Neural cell (in vitro differentiated cells): ENCODE results near the gene MCC.

Experiments
- CTCF ChIP-seq: fragments of 450-650 bp; IDR thresholded peaks from 2 replicates; pipeline ENCODE4 v1.5.1; 2014; ENCODE audit warnings: antibody characterized with exemption, mild to moderate bottlenecking, moderate library complexity; ENCODE audit not compliant: poor library complexity, severe bottlenecking
- EP300 ChIP-seq: fragments of 450-650 bp; conservative IDR thresholded peaks from 2 replicates; pipeline ENCODE4 v1.6.1; 2014; ENCODE audit warnings: antibody characterized with exemption, mild to moderate bottlenecking, moderate library complexity; ENCODE audit not compliant: poor library complexity, severe bottlenecking
- EZH2 ChIP-seq: fragments of 200-600, 300-800 bp; shearing (Covaris generic), sonication (generic); IDR thresholded peaks from 2 replicates; pipeline ENCODE4 v1.6.1; 2014; ENCODE audit warnings: antibody characterized with exemption, low read length, borderline replicate concordance, mild to moderate bottlenecking; ENCODE audit not compliant: insufficient read depth, poor library complexity, severe bottlenecking
- TAF1 ChIP-seq: IDR thresholded peaks from 2 replicates; pipeline ENCODE4 v1.6.1; 2012; ENCODE audit warnings: low read depth
- TF ChIP-seq, protein P1 (sequence below): IDR thresholded peaks from 2 replicates; pipeline ENCODE4 v1.6.1; 2012; ENCODE audit warnings: borderline replicate concordance

DNA sequence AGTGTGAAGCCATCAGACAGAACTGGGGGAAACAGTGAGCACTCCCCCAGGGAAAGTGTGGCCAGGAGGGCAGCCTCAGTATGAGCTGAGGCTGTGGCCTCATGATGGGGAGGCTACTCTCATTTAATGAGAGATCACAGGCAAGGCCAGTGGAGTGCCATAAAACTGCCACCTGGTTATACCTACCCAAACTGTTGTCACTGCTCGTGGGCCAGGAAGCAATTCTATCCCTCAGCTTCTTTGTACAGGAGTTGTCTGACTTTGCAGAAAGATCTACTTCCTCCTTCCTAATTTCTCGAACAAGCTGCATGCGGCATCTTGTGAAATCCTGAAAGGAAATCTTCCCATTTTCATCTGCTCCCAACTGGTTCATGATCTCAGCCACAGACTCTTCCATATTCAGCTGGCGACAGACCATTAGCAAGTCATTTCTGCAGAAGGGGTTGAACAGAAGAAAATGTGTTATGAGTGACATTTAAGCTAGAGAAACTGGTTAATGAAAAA lies 103.4 kb downstream of the MCC start:
- TF ChIP-seq CTCF: no peak
- no peak for TF ChIP-seq EZH2
- no peak for TF ChIP-seq TAF1
- no peak for TF ChIP-seq EP300
- TF ChIP-seq, protein P1, sequence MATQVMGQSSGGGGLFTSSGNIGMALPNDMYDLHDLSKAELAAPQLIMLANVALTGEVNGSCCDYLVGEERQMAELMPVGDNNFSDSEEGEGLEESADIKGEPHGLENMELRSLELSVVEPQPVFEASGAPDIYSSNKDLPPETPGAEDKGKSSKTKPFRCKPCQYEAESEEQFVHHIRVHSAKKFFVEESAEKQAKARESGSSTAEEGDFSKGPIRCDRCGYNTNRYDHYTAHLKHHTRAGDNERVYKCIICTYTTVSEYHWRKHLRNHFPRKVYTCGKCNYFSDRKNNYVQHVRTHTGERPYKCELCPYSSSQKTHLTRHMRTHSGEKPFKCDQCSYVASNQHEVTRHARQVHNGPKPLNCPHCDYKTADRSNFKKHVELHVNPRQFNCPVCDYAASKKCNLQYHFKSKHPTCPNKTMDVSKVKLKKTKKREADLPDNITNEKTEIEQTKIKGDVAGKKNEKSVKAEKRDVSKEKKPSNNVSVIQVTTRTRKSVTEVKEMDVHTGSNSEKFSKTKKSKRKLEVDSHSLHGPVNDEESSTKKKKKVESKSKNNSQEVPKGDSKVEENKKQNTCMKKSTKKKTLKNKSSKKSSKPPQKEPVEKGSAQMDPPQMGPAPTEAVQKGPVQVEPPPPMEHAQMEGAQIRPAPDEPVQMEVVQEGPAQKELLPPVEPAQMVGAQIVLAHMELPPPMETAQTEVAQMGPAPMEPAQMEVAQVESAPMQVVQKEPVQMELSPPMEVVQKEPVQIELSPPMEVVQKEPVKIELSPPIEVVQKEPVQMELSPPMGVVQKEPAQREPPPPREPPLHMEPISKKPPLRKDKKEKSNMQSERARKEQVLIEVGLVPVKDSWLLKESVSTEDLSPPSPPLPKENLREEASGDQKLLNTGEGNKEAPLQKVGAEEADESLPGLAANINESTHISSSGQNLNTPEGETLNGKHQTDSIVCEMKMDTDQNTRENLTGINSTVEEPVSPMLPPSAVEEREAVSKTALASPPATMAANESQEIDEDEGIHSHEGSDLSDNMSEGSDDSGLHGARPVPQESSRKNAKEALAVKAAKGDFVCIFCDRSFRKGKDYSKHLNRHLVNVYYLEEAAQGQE: no peak
